HCT116 (cell line): ENCODE measurements around the gene FNBP1L. TPM values are rescaled to one million over a fixed set of nuclear protein-coding genes. Genes with fewer than 3 reads are reported as not detected.

ENCODE experiments used
- ATAC-seq: fragments of 200-7000 bp; cut with Tn5 transposase; 2 replicates; pipeline ENCODE4 v1.9.1; 2020; ENCODE audit warnings: mild to moderate bottlenecking, moderate library complexity
- BruUV-seq: library from RNA; stranded (reverse); fragments of 400-500 nt; replicated peaks from 2 replicates; lab custom pipeline; 2021; lab: Mats Ljungman, UMichigan
- CTCF ChIA-PET: fragments of 300-600 bp; sonication (Branson Sonifier 250); formaldehyde crosslinking; loops from one replicate; lab custom pipeline; 2021; ENCODE audit warnings: antibody characterized with exemption; lab: Charles Lee
- POLR2A ChIA-PET: fragments of 300-600, 350-600 bp; sonication (Branson Sonifier 250); formaldehyde crosslinking; loops from one replicate; lab custom pipeline; 2021; ENCODE audit warnings: antibody characterized with exemption; lab: Charles Lee
- RAD21 ChIA-PET, 2 experiments: fragments of 300-600 bp; sonication (Branson Sonifier 250); formaldehyde crosslinking; loops; one replicate each; lab custom pipeline; 2023; ENCODE audit warnings: low total read pairs in 2 of 2; ENCODE audit not compliant: uncharacterized antibody in 2 of 2, unreplicated experiment in 2 of 2, low non-redundant PET in 1 of 2; lab: Charles Lee
- DNase-seq: peaks from one replicate; pipeline ENCODE4 v3.0.0-alpha.2; 2010; ENCODE audit warnings: low read depth, low spot score
- H2AFZ ChIP-seq: fragments of 200-600 bp; shearing (Covaris generic), sonication (generic); 2 replicates; pipeline ENCODE4 v1.6.1; 2017; ENCODE audit warnings: low read depth, mixed run types, mixed read lengths, antibody characterized with exemption, low read length; ENCODE audit not compliant: poor library complexity, severe bottlenecking
- H3K27ac ChIP-seq: 2 replicates; pipeline ENCODE4 v1.5.1; 2012; ENCODE audit warnings: low read depth, low read length
- H3K27me3 ChIP-seq: fragments of 200-600 bp; sonication (generic); 2 replicates; pipeline ENCODE4 v1.6.1; 2016; ENCODE audit warnings: mixed run types, low read length, mixed read lengths; ENCODE audit not compliant: insufficient read depth
- H3K36me3 ChIP-seq, 2 experiments: fragments of 200-500 bp in 1 of 2; fragments of 200-600 bp in 1 of 2; sonication (Bioruptor generic) in 1 of 2; sonication (generic) in 1 of 2; 2 replicates each; pipeline versions ENCODE4 v1.5.1 to v1.6.1; 2014 to 2016; ENCODE audit warnings: low read length in 2 of 2, inconsistent platforms in 1 of 2, mixed read lengths in 1 of 2, mixed run types in 1 of 2; ENCODE audit not compliant: insufficient read depth in 2 of 2, control insufficient read depth in 1 of 2
- H3K4me1 ChIP-seq, 2 experiments: fragments of 200-600 bp in 1 of 2; sonication (generic) in 1 of 2; 2 replicates each; pipeline versions ENCODE4 v1.5.1 to v1.6.1; 2012 to 2017; ENCODE audit warnings: low read length in 2 of 2, inconsistent platforms in 1 of 2, mild to moderate bottlenecking in 1 of 2, mixed read lengths in 1 of 2, mixed run types in 1 of 2, moderate library complexity in 1 of 2; ENCODE audit not compliant: insufficient read depth in 2 of 2, control insufficient read depth in 1 of 2
- H3K4me2 ChIP-seq: fragments of 200-600 bp; sonication (generic); 2 replicates; pipeline ENCODE4 v1.6.1; 2017; ENCODE audit warnings: mixed run types, low read length, mixed read lengths
- H3K4me3 ChIP-seq, 2 experiments: fragments of 200-600 bp in 1 of 2; sonication (generic) in 1 of 2; replicated peaks in 1 of 2; 2 replicates each; pipeline ENCODE4 v1.5.1; 2011 to 2016; ENCODE audit warnings: low read length in 2 of 2, control low read depth in 1 of 2, low read depth in 1 of 2, mild to moderate bottlenecking in 1 of 2, mixed read lengths in 1 of 2, mixed run types in 1 of 2
- H3K79me2 ChIP-seq: fragments of 200-600 bp; sonication (generic); 2 replicates; pipeline ENCODE4 v1.6.1; 2017; ENCODE audit warnings: mild to moderate bottlenecking, mixed run types, low read length, moderate library complexity, mixed read lengths; ENCODE audit not compliant: insufficient read depth
- H3K9ac ChIP-seq: fragments of 200-600 bp; sonication (generic); 2 replicates; pipeline ENCODE4 v1.6.1; 2016; ENCODE audit warnings: low read length, mixed read lengths
- H3K9me2 ChIP-seq: fragments of 200-600 bp; sonication (generic), shearing (Covaris generic); 2 replicates; pipeline ENCODE4 v1.6.1; 2017; ENCODE audit warnings: mixed run types, mild to moderate bottlenecking, moderate library complexity; ENCODE audit not compliant: insufficient read depth
- H3K9me3 ChIP-seq, 2 experiments: fragments of 200-500 bp in 1 of 2; fragments of 200-600 bp in 1 of 2; sonication (Bioruptor generic) in 1 of 2; sonication (generic) in 1 of 2; 2 replicates each; pipeline ENCODE4 v1.6.1; 2014 to 2017; ENCODE audit warnings: low read length in 2 of 2, mixed read lengths in 2 of 2, inconsistent platforms in 1 of 2, low read depth in 1 of 2, mild to moderate bottlenecking in 1 of 2, mixed run types in 1 of 2, moderate library complexity in 1 of 2; ENCODE audit not compliant: control insufficient read depth in 1 of 2, insufficient read depth in 1 of 2
- H4K20me1 ChIP-seq: fragments of 200-600 bp; sonication (generic), shearing (Covaris generic); 2 replicates; pipeline ENCODE4 v1.6.1; 2017; ENCODE audit warnings: mixed run types, mild to moderate bottlenecking, moderate library complexity; ENCODE audit not compliant: insufficient read depth
- ATF3 ChIP-seq: IDR thresholded peaks from 2 replicates; pipeline ENCODE4 v1.6.1; 2012
- CBX3 ChIP-seq: IDR thresholded peaks from 2 replicates; pipeline ENCODE4 v1.6.1; 2012; ENCODE audit warnings: low read depth
- CEBPB ChIP-seq: IDR thresholded peaks from 2 replicates; pipeline ENCODE4 v1.6.1; 2012; ENCODE audit warnings: low read depth
- EGR1 ChIP-seq: IDR thresholded peaks from 2 replicates; pipeline ENCODE4 v1.6.1; 2012; ENCODE audit warnings: low read depth
- ELF1 ChIP-seq: IDR thresholded peaks from 2 replicates; pipeline ENCODE4 v1.6.1; 2012; ENCODE audit warnings: low read depth, borderline replicate concordance
- EZH2 ChIP-seq: fragments of 200-600 bp; sonication (generic); IDR thresholded peaks from 2 replicates; pipeline ENCODE4 v1.6.1; 2017; ENCODE audit warnings: antibody characterized with exemption, mixed run types
- EZH2phosphoT487 ChIP-seq: fragments of 200-600 bp; IDR thresholded peaks from 2 replicates; pipeline ENCODE4 v1.6.1; 2018; ENCODE audit warnings: antibody characterized with exemption, borderline replicate concordance
- FOSL1 ChIP-seq: IDR thresholded peaks from 2 replicates; pipeline ENCODE4 v1.6.1; 2012; ENCODE audit warnings: low read depth
- JUND ChIP-seq: IDR thresholded peaks from 2 replicates; pipeline ENCODE4 v1.6.1; 2012
- MAX ChIP-seq: IDR thresholded peaks from 2 replicates; pipeline ENCODE4 v1.6.1; 2012
- POLR2A ChIP-seq: IDR thresholded peaks from 2 replicates; pipeline ENCODE4 v1.7.0; 2011; ENCODE audit warnings: borderline replicate concordance; ENCODE audit not compliant: insufficient read depth, insufficient read length; ENCODE audit errors: extremely low read depth
- REST ChIP-seq: IDR thresholded peaks from 2 replicates; pipeline ENCODE4 v1.6.1; 2012; ENCODE audit warnings: low read depth
- SP1 ChIP-seq: IDR thresholded peaks from 2 replicates; pipeline ENCODE4 v1.6.1; 2012; ENCODE audit warnings: low read depth
- SRF ChIP-seq: IDR thresholded peaks from 2 replicates; pipeline ENCODE4 v1.6.1; 2012; ENCODE audit warnings: low read depth
- TCF7L2 ChIP-seq: IDR thresholded peaks from 2 replicates; pipeline ENCODE4 v1.7.0; 2011; ENCODE audit warnings: borderline replicate concordance, inconsistent platforms; ENCODE audit not compliant: insufficient read depth, insufficient read length; ENCODE audit errors: extremely low read depth
- ZNF274 ChIP-seq: fragments of 200-500 bp; sonication (Bioruptor generic); IDR thresholded peaks from 2 replicates; pipeline ENCODE4 v1.6.1; 2014; ENCODE audit warnings: mild to moderate bottlenecking, low read depth, low read length, inconsistent platforms
- intact Hi-C: fragments of 100-400 bp; cut with micrococcal nuclease; formaldehyde crosslinking; loops from 2 replicates; pipeline ENCODE4 v1.10.0; 2022
- total RNA-seq: library from RNA; stranded (reverse); gene quantifications from one replicate; pipeline ENCODE4 v1.2.1, GENCODE V29; 2021; ENCODE audit not compliant: unreplicated experiment

Gene FNBP1L
- total RNA-seq, 1 experiment from 2014 or later, result 26.1 TPM

GRCh38 chr1:93419344-93419743 lies 28.6 kb upstream of the FNBP1L start:
- POLR2A ChIA-PET, result interaction anchor here (1.6 kb wide), 1 partner anchor 14 kb away, joined by 3 read pairs; no protein-coding TSS in a partner anchor
- DNase-seq, result no peak

More at GRCh38 chr1:93419344-93419743, 28.6 kb upstream of the FNBP1L start:
- TF ChIP-seq CEBPB (no peak), ELF1 (no peak), REST (no peak), POLR2A (no peak), EZH2 (no peak), ZNF274 (no peak), MAX (no peak), TCF7L2 (no peak), EGR1 (no peak), SRF (no peak), ATF3 (no peak), FOSL1 (no peak), CBX3 (no peak), JUND (no peak), SP1 (no peak), EZH2phosphoT487 (no peak)
- Histone ChIP-seq H4K20me1 (no peaks in the 10 kb centered on the region), H3K9me2 (no peaks in the 10 kb centered on the region), H3K79me2 (no peaks in the 10 kb centered on the region), H3K27me3 (no peaks in the 10 kb centered on the region), H3K4me1 (no peaks in the 10 kb centered on the region), H3K4me2 (no peak overlapping the region), H3K9me3 (no peaks in the 10 kb centered on the region), H2AFZ (no peak overlapping the region), H3K4me3 (no peak overlapping the region), H3K9ac (no peak overlapping the region), H3K36me3 (no peaks in the 10 kb centered on the region), H3K27ac (no peak overlapping the region)
- ATAC-seq, result no peak
- intact Hi-C loops, result no loop called here
- CTCF ChIA-PET, result no interaction called here
- RAD21 ChIA-PET, result no interaction called here
- no TSS peak for BruUV-seq
